Gastroesophageal sphincter (tissue), 3 donors: ENCODE measurements around the gene NOP14.

Experiments
- EP300 ChIP-seq: sonication (generic); formaldehyde crosslinking; IDR thresholded peaks from one replicate; pipeline ENCODE4 v1.6.1; 2017; ENCODE audit warnings: antibody characterized with exemption, mild to moderate bottlenecking
- POLR2A ChIP-seq, 2 donors: fragments of 450-650 bp; IDR thresholded peaks; one replicate each; pipeline ENCODE4 v1.6.1; 2017; ENCODE audit warnings: antibody characterized with exemption in 2 of 2, mild to moderate bottlenecking in 2 of 2, moderate library complexity in 1 of 2
- TF ChIP-seq, protein P1 (sequence below), 4 experiments: fragments of 200-600 bp in 2 of 4; fragments of 450-650 bp in 2 of 4; sonication (generic) in 1 of 4; IDR thresholded peaks; one replicate each; pipeline ENCODE4 v1.5.1; 2017 to 2019; ENCODE audit warnings: antibody characterized with exemption in 4 of 4, mild to moderate bottlenecking in 2 of 4, moderate library complexity in 2 of 4

- TF ChIP-seq, protein P1, sequence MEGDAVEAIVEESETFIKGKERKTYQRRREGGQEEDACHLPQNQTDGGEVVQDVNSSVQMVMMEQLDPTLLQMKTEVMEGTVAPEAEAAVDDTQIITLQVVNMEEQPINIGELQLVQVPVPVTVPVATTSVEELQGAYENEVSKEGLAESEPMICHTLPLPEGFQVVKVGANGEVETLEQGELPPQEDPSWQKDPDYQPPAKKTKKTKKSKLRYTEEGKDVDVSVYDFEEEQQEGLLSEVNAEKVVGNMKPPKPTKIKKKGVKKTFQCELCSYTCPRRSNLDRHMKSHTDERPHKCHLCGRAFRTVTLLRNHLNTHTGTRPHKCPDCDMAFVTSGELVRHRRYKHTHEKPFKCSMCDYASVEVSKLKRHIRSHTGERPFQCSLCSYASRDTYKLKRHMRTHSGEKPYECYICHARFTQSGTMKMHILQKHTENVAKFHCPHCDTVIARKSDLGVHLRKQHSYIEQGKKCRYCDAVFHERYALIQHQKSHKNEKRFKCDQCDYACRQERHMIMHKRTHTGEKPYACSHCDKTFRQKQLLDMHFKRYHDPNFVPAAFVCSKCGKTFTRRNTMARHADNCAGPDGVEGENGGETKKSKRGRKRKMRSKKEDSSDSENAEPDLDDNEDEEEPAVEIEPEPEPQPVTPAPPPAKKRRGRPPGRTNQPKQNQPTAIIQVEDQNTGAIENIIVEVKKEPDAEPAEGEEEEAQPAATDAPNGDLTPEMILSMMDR (IDR thresholded peaks at IDR 0.05) = no peak
- no peak for TF ChIP-seq POLR2A (IDR thresholded peaks at IDR 0.05)
- TF ChIP-seq EP300 = no peak
Observed at GRCh38 chr4:2968381-2968780, 5.2 kb upstream of the NOP14 start.
